ENCODE measurements around the gene WIPI1. TPM values are rescaled to one million over a fixed set of nuclear protein-coding genes. Genes with fewer than 3 reads are reported as not detected.
"Not testable (repeated sequence)": the region's sequence is repeated elsewhere in the genome, so short reads cannot be mapped to it uniquely, and the experiment has no call there.

WIPI1 gene
- total and polyA plus RNA-seq, 9 donors, result 33.9 to 50.5 (median 44.1) TPM

- DNase-seq, result no peak
- WGBS (ENCODE audit: insufficient coverage), result no CpG with 5 or more reads among the region's 9 CpGs
- H3K27ac ChIP-seq (ENCODE audit: low read length), result no peak overlapping the region
- peaks cover 36% of the 10 kb centered on the region for H3K36me3 ChIP-seq (ENCODE audit: control insufficient read depth, insufficient read depth, low read length)
- peaks cover 6% of the 10 kb centered on the region for H3K9me3 ChIP-seq (replicated peaks; ENCODE audit: control insufficient read depth, low read depth, low read length)
- H3K4me1 ChIP-seq (ENCODE audit: control insufficient read depth, insufficient read depth, low read length), result no peaks in the 10 kb centered on the region
- H3K4me3 ChIP-seq (ENCODE audit: low read length), result no peak overlapping the region
- no peaks in the 10 kb centered on the region for H3K27me3 ChIP-seq (ENCODE audit: control insufficient read depth, insufficient read depth, low read length)
Measured at GRCh38 chr17:68421486-68421885, 35.8 kb downstream of the WIPI1 start.

GRCh38 chr17:68420065-68420464 is 37.2 kb downstream of the WIPI1 start:
- no peak overlapping the region for H3K27ac ChIP-seq (ENCODE audit: low read length)
- DNase-seq, result no peak
- no peaks in the 10 kb centered on the region for H3K27me3 ChIP-seq (ENCODE audit: control insufficient read depth, insufficient read depth, low read length)
- H3K36me3 ChIP-seq (ENCODE audit: control insufficient read depth, insufficient read depth, low read length), result peaks cover 26% of the 10 kb centered on the region
- peaks cover 6% of the 10 kb centered on the region for H3K9me3 ChIP-seq (replicated peaks; ENCODE audit: control insufficient read depth, low read depth, low read length)
- no peak overlapping the region for H3K4me3 ChIP-seq (ENCODE audit: low read length)
- no peaks in the 10 kb centered on the region for H3K4me1 ChIP-seq (ENCODE audit: control insufficient read depth, insufficient read depth, low read length)
- WGBS (ENCODE audit: insufficient coverage), result 88% methylated on average over 12 of the region's 14 CpGs

GRCh38 chr17:68418876-68419275 is 38.4 kb downstream of the WIPI1 start:
- Histone ChIP-seq H3K4me1 (ENCODE audit: control insufficient read depth, insufficient read depth, low read length) (no peaks in the 10 kb centered on the region), H3K9me3 (replicated peaks; ENCODE audit: control insufficient read depth, low read depth, low read length) (peaks cover 8% of the 10 kb centered on the region), H3K27ac (ENCODE audit: low read length) (no peak overlapping the region), H3K36me3 (ENCODE audit: control insufficient read depth, insufficient read depth, low read length) (peaks cover 16% of the 10 kb centered on the region), H3K27me3 (ENCODE audit: control insufficient read depth, insufficient read depth, low read length) (no peaks in the 10 kb centered on the region), H3K4me3 (ENCODE audit: low read length) (no peak overlapping the region)
- no peak for DNase-seq
- WGBS (ENCODE audit: insufficient coverage), result 90% methylated on average over 2 of the region's 4 CpGs

GRCh38 chr17:68417317-68417716 is 40.0 kb downstream of the WIPI1 start:
- peaks cover 16% of the 10 kb centered on the region for H3K36me3 ChIP-seq (ENCODE audit: control insufficient read depth, insufficient read depth, low read length)
- no peak for DNase-seq
- H3K4me1 ChIP-seq (ENCODE audit: control insufficient read depth, insufficient read depth, low read length), result no peaks in the 10 kb centered on the region
- WGBS (ENCODE audit: insufficient coverage), result no CpG with 5 or more reads among the region's 3 CpGs
- peaks cover 8% of the 10 kb centered on the region for H3K9me3 ChIP-seq (replicated peaks; ENCODE audit: control insufficient read depth, low read depth, low read length)
- H3K27ac ChIP-seq (ENCODE audit: low read length), result no peak overlapping the region
- H3K27me3 ChIP-seq (ENCODE audit: control insufficient read depth, insufficient read depth, low read length), result no peaks in the 10 kb centered on the region
- no peak overlapping the region for H3K4me3 ChIP-seq (ENCODE audit: low read length)

GRCh38 chr17:68414901-68415300 is 42.4 kb downstream of the WIPI1 start:
- H3K27me3 ChIP-seq (ENCODE audit: control insufficient read depth, insufficient read depth, low read length); H3K4me1 ChIP-seq (ENCODE audit: control insufficient read depth, insufficient read depth, low read length); H3K36me3 ChIP-seq (ENCODE audit: control insufficient read depth, insufficient read depth, low read length); H3K9me3 ChIP-seq (replicated peaks; ENCODE audit: control insufficient read depth, low read depth, low read length); DNase-seq; H3K27ac ChIP-seq (ENCODE audit: low read length); H3K4me3 ChIP-seq (ENCODE audit: low read length): not testable (repeated sequence)

- not testable (repeated sequence) for DNase-seq; H3K36me3 ChIP-seq (ENCODE audit: control insufficient read depth, insufficient read depth, low read length); H3K27ac ChIP-seq (ENCODE audit: low read length); H3K4me3 ChIP-seq (ENCODE audit: low read length); H3K27me3 ChIP-seq (ENCODE audit: control insufficient read depth, insufficient read depth, low read length); H3K4me1 ChIP-seq (ENCODE audit: control insufficient read depth, insufficient read depth, low read length); H3K9me3 ChIP-seq (replicated peaks; ENCODE audit: control insufficient read depth, low read depth, low read length)
- WGBS (ENCODE audit: insufficient coverage), result 8% methylated on average over 2 of the region's 34 CpGs
Measured at GRCh38 chr17:68413597-68414560, 43.4 kb downstream of the WIPI1 start.

GRCh38 chr17:68407656-68408055 is 49.6 kb downstream of the WIPI1 start:
- H3K27me3 ChIP-seq (ENCODE audit: control insufficient read depth, insufficient read depth, low read length), result not testable (repeated sequence)
- no CpG with 5 or more reads among the region's 1 CpG for WGBS (ENCODE audit: insufficient coverage)

GRCh38 chr17:68403837-68404236 is 53.5 kb downstream of the WIPI1 start:
- H3K27ac ChIP-seq (ENCODE audit: low read length); H3K4me3 ChIP-seq (ENCODE audit: low read length); H3K9me3 ChIP-seq (replicated peaks; ENCODE audit: control insufficient read depth, low read depth, low read length); H3K27me3 ChIP-seq (ENCODE audit: control insufficient read depth, insufficient read depth, low read length); DNase-seq; H3K36me3 ChIP-seq (ENCODE audit: control insufficient read depth, insufficient read depth, low read length): not testable (repeated sequence)
- peaks cover 12% of the 10 kb centered on the region for H3K4me1 ChIP-seq (ENCODE audit: control insufficient read depth, insufficient read depth, low read length)
- no CpG with 5 or more reads among the region's 5 CpGs for WGBS (ENCODE audit: insufficient coverage)

More at GRCh38 chr17:68407656-68408055, 49.6 kb downstream of the WIPI1 start:
- not testable (repeated sequence) for H3K4me3 ChIP-seq (ENCODE audit: low read length); H3K27ac ChIP-seq (ENCODE audit: low read length); H3K36me3 ChIP-seq (ENCODE audit: control insufficient read depth, insufficient read depth, low read length); DNase-seq; H3K9me3 ChIP-seq (replicated peaks; ENCODE audit: control insufficient read depth, low read depth, low read length); H3K4me1 ChIP-seq (ENCODE audit: control insufficient read depth, insufficient read depth, low read length)

GRCh38 chr17:68403122-68403521 is 54.2 kb downstream of the WIPI1 start:
- no peak overlapping the region for H3K27ac ChIP-seq (ENCODE audit: low read length)
- H3K4me1 ChIP-seq (ENCODE audit: control insufficient read depth, insufficient read depth, low read length), result peaks cover 14% of the 10 kb centered on the region
- peak; percentile 25 for DNase-seq
- no peaks in the 10 kb centered on the region for H3K36me3 ChIP-seq (ENCODE audit: control insufficient read depth, insufficient read depth, low read length)
- no peaks in the 10 kb centered on the region for H3K9me3 ChIP-seq (replicated peaks; ENCODE audit: control insufficient read depth, low read depth, low read length)
- WGBS (ENCODE audit: insufficient coverage), result no CpG with 5 or more reads among the region's 1 CpG
- no peaks in the 10 kb centered on the region for H3K27me3 ChIP-seq (ENCODE audit: control insufficient read depth, insufficient read depth, low read length)
- H3K4me3 ChIP-seq (ENCODE audit: low read length), result no peak overlapping the region

- H3K4me1 ChIP-seq (ENCODE audit: control insufficient read depth, insufficient read depth, low read length), result peaks cover 14% of the 10 kb centered on the region
- DNase-seq, result no peak
- no peak overlapping the region for H3K27ac ChIP-seq (ENCODE audit: low read length)
- 91% methylated on average over 4 of the region's 7 CpGs for WGBS (ENCODE audit: insufficient coverage)
- H3K27me3 ChIP-seq (ENCODE audit: control insufficient read depth, insufficient read depth, low read length), result no peaks in the 10 kb centered on the region
- no peak overlapping the region for H3K4me3 ChIP-seq (ENCODE audit: low read length)
- H3K36me3 ChIP-seq (ENCODE audit: control insufficient read depth, insufficient read depth, low read length), result no peaks in the 10 kb centered on the region
- H3K9me3 ChIP-seq (replicated peaks; ENCODE audit: control insufficient read depth, low read depth, low read length), result no peaks in the 10 kb centered on the region
Measured at GRCh38 chr17:68401288-68401687, 56.0 kb downstream of the WIPI1 start.
